Progenitor cell of endocrine pancreas (in vitro differentiated cells): ENCODE data around the gene LRRC32. TPM values are rescaled to one million over a fixed set of nuclear protein-coding genes. Genes with fewer than 3 reads are reported as not detected.
A peak's percentile ranks its signal among the peaks of the same experiment; 100 is the strongest.

Experiments
- DNase-seq: peaks from one replicate; pipeline ENCODE4 v3.0.0; 2021; ENCODE audit warnings: low spot score; ENCODE audit not compliant: unreplicated experiment
- H3K27ac Mint-ChIP-seq: 2 replicates; pipeline ENCODE4 v1.8.0; 2021; ENCODE audit warnings: mild to moderate bottlenecking, moderate library complexity, mixed read lengths
- H3K27me3 Mint-ChIP-seq: 2 replicates; pipeline ENCODE4 v1.8.0; 2021; ENCODE audit warnings: mixed read lengths
- H3K36me3 Mint-ChIP-seq: 2 replicates; pipeline ENCODE4 v1.8.0; 2022; ENCODE audit warnings: mixed read lengths; ENCODE audit not compliant: insufficient read depth
- H3K4me1 Mint-ChIP-seq: 2 replicates; pipeline ENCODE4 v1.8.0; 2021; ENCODE audit warnings: low read depth, mixed read lengths
- H3K4me3 Mint-ChIP-seq: 2 replicates; pipeline ENCODE4 v1.8.0; 2021; ENCODE audit warnings: low read depth, mild to moderate bottlenecking, moderate library complexity, mixed read lengths
- H3K9me3 Mint-ChIP-seq: 2 replicates; pipeline ENCODE4 v1.8.0; 2021; ENCODE audit warnings: low read depth, mixed read lengths
- total RNA-seq: library from RNA; stranded (reverse); gene quantifications from 2 replicates; pipeline ENCODE4 v1.2.1, GENCODE V29; 2021
- TF ChIP-seq, protein P1 (sequence below): fragments of 200-600 bp; sonication (generic); IDR thresholded peaks from one replicate; pipeline ENCODE4 v1.5.0; 2021; ENCODE audit warnings: antibody characterized with exemption, mild to moderate bottlenecking; ENCODE audit not compliant: unreplicated experiment

LRRC32 gene
- total RNA-seq, 1 donor from 2014 or later: 0.14 TPM

DNA sequence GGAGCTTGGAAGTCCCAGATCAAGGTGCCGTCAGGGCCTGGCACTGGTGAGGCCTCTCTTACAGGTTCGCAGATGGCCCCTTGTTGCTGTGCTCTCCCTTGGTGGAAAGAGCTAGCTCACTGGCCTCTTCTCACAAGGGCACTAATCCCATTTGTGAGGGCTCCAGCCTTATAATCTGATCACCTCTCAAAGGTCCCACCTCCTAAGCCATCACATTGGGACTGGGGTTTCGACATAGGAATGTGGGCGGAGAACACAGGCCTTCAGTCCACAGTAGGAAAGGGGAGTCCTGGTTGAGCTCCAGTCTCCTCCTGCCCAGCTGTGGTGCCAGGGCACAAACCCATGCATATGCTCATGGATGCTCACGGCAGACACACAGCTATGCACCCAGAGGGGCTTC is 14.0 kb upstream of the LRRC32 start:
- Mint-ChIP-seq H3K4me3 (no peak overlapping the region), H3K27ac (no peak overlapping the region), H3K36me3 (no peaks in the 10 kb centered on the region), H3K4me1 (no peaks in the 10 kb centered on the region), H3K9me3 (peaks cover 3% of the 10 kb centered on the region), H3K27me3 (peaks cover 34% of the 10 kb centered on the region)
- no peak for DNase-seq
- TF ChIP-seq, protein P1, sequence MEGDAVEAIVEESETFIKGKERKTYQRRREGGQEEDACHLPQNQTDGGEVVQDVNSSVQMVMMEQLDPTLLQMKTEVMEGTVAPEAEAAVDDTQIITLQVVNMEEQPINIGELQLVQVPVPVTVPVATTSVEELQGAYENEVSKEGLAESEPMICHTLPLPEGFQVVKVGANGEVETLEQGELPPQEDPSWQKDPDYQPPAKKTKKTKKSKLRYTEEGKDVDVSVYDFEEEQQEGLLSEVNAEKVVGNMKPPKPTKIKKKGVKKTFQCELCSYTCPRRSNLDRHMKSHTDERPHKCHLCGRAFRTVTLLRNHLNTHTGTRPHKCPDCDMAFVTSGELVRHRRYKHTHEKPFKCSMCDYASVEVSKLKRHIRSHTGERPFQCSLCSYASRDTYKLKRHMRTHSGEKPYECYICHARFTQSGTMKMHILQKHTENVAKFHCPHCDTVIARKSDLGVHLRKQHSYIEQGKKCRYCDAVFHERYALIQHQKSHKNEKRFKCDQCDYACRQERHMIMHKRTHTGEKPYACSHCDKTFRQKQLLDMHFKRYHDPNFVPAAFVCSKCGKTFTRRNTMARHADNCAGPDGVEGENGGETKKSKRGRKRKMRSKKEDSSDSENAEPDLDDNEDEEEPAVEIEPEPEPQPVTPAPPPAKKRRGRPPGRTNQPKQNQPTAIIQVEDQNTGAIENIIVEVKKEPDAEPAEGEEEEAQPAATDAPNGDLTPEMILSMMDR: no peak

DNA sequence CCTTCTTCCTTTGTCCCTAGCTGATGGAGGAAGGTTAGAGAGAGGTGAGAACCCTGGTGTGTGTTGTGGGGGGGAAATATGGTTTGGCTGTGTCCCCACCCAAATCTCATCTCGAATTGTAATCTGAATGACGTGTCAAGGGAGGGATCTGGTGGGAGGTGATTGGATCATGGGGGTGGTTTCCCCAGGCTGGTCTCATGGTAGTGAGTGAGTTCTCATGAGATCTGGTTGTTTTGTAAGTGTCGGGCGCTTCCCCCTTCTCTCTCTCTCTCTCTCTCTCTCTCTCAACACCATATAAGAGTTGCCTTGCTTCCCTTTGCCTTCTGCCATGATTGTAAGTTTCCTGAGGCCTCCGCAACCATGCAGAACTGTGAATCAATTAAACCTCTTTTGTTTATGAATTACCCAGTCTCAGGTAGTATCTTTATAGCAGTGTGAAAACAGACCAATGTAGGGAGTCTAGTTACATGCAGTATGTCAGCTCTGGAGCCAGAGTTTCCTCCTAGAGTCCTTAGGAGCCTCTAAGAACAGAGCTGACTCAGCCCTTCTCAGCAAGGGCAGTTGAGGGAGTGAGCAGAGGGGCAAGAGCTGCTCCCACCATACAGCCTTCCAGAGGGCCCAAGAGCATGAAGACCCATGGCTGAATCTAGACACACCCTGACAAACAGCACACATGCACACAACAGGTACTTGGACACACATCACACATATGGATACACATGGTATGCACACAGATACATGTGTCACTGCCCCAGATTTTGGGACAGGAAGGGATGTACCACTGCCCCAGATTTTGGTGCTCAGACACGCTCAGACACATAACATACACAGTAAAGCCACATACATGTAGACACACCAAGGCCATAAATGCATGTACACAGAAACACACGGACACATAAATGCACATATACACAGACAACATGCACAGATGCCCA is 12.9 kb upstream of the LRRC32 start:
- Mint-ChIP-seq H3K27me3 (peaks cover 39% of the 10 kb centered on the region), H3K9me3 (peaks cover 3% of the 10 kb centered on the region), H3K4me3 (no peak overlapping the region), H3K4me1 (no peaks in the 10 kb centered on the region), H3K27ac (no peak overlapping the region), H3K36me3 (no peaks in the 10 kb centered on the region)
- TF ChIP-seq, protein P1: no peak
- no peak for DNase-seq

DNA sequence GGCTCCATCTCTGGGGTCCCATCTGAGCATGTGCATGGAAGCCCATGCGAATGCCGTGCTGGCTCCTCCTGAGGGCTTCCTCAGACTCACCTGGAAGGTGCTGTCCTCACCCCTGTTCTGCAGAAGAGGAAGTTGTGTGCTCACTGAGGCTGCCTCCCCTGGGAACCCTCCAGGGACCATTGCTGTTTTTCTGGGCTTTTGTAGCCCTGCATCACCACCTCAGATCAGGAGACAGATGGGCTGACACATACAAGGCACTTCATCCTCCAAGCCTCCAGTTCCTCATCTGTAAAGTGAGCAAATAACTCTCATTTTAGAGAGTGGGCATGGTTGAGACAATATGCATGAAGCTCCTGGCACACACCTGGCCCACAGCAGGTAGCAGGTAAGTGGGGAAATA is 12.1 kb upstream of the LRRC32 start:
- peaks cover 3% of the 10 kb centered on the region for H3K9me3 Mint-ChIP-seq
- TF ChIP-seq, protein P1: no peak
- H3K4me1 Mint-ChIP-seq: no peaks in the 10 kb centered on the region
- no peak overlapping the region for H3K4me3 Mint-ChIP-seq
- H3K27ac Mint-ChIP-seq: no peak overlapping the region
- H3K36me3 Mint-ChIP-seq: no peaks in the 10 kb centered on the region
- DNase-seq: no peak
- H3K27me3 Mint-ChIP-seq: peaks cover 43% of the 10 kb centered on the region

DNA sequence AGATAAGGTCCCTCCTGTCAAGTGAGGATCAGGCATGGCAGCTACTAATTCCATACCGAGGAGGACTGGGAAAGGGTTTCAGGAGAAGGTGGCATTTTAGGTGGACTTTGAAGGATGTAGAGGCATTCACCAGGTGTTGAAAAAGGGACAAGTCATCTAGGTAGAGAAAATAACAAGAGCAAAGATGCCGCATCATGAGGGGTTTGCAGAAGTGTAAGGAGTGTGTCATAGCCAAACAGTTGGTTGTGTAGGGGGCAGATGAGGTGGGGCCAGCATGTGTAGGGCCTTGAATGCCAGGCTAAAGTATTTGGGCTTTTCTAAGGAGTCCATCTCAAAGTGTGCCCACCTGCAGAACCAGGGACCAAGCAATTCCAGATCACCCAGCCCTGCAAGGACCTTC is 11.6 kb upstream of the LRRC32 start:
- no peaks in the 10 kb centered on the region for H3K4me1 Mint-ChIP-seq
- no peak overlapping the region for H3K27ac Mint-ChIP-seq
- TF ChIP-seq, protein P1: no peak

DNA sequence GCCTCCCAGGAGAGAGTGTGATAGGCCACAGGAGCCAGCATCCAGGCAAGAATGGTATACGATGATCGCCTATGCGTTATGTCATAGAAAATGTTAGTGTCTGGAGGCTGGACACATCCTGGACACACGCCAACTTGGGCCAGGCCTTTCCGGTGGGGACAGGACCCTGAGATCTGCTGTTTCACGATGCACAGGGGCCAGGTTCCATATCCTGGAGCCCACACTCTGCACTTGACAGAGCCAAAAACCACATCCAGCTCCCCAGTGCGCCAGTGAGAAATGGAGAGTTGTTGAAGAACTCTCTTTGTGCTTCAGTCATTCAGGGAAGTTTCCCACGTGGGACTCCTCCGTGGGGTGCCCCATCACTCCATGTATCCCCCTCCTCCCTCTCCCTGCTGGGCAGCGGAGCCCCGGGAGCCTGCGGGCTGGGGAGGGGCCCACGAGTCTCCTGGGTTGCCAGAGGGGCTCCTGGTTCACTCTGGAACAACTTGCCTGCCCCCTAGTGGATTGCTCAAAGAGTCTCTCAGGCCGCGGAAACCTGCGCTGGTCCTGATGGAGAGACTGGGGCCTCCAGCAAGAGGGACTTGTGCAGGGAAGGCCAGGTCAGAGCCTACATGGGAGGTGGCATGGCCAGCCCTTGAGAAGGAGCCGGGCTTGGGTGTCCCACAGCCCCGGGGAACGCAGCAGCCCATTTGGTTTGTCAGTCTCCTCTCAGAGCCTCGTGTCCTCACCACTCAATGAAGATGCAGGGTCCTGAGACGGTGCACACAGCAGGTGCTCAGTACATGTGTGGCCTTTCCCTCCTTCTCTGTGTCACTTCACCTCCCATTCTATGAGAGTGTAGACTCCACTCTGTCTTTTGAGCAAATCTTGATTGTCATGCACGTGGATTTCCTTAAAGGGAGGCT is 10.2 kb upstream of the LRRC32 start:
- TF ChIP-seq, protein P1: peak; percentile 89
- H3K36me3 Mint-ChIP-seq: no peaks in the 10 kb centered on the region
- peaks cover 3% of the 10 kb centered on the region for H3K9me3 Mint-ChIP-seq
- H3K4me3 Mint-ChIP-seq: no peak overlapping the region
- peak; percentile 69 for DNase-seq
- no peak overlapping the region for H3K27ac Mint-ChIP-seq
- peaks cover 50% of the 10 kb centered on the region for H3K27me3 Mint-ChIP-seq
- no peaks in the 10 kb centered on the region for H3K4me1 Mint-ChIP-seq

More for the DNA sequence above, 11.6 kb upstream of the LRRC32 start:
- DNase-seq: no peak
- Mint-ChIP-seq H3K4me3 (no peak overlapping the region), H3K27me3 (peaks cover 45% of the 10 kb centered on the region), H3K9me3 (peaks cover 3% of the 10 kb centered on the region), H3K36me3 (no peaks in the 10 kb centered on the region)
